BLaER1 (cell line): ENCODE data around the gene RAPGEF1.
A peak's percentile ranks its signal among the peaks of the same experiment; 100 is the strongest.

ENCODE experiments used
- H3K27ac ChIP-seq: shearing (Covaris generic); formaldehyde crosslinking; 2 replicates; pipeline ENCODE4 v1.8.1; 2022
- H3K27me3 ChIP-seq: shearing (Covaris generic); formaldehyde crosslinking; 2 replicates; pipeline ENCODE4 v1.8.1; 2022
- H3K36me3 ChIP-seq: shearing (Covaris generic); formaldehyde crosslinking; 2 replicates; pipeline ENCODE4 v1.8.1; 2022
- H3K4me1 ChIP-seq: shearing (Covaris generic); formaldehyde crosslinking; 2 replicates; pipeline ENCODE4 v1.8.1; 2022
- H3K4me2 ChIP-seq: shearing (Covaris generic); formaldehyde crosslinking; 2 replicates; pipeline ENCODE4 v1.8.1; 2022
- H3K4me3 ChIP-seq: shearing (Covaris generic); formaldehyde crosslinking; 2 replicates; pipeline ENCODE4 v1.8.1; 2022
- H3K9ac ChIP-seq: shearing (Covaris generic); formaldehyde crosslinking; 2 replicates; pipeline ENCODE4 v1.8.1; 2022
- H3K9me3 ChIP-seq: shearing (Covaris generic); formaldehyde crosslinking; 2 replicates; pipeline ENCODE4 v1.8.1; 2022
- H4K20me1 ChIP-seq: shearing (Covaris generic); formaldehyde crosslinking; 2 replicates; pipeline ENCODE4 v1.8.1; 2022
- Cebpa-rat ChIP-seq: shearing (Covaris generic); IDR thresholded peaks from 2 replicates; pipeline ENCODE4 v1.8.1; 2022

Gene RAPGEF1

GRCh38 chr9:131674425-131675421, 65.2 kb downstream of the RAPGEF1 start:
- peak overlapping the region; percentile 68 for H3K4me3 ChIP-seq
- H3K9me3 ChIP-seq, result no peaks in the 10 kb centered on the region
- H4K20me1 ChIP-seq, result no peaks in the 10 kb centered on the region; the same call in 1 of the 2 replicates
- 0 out of 2 replicates have a peak, but pooled peaks cover 4% of the 10 kb centered on the region for H3K36me3 ChIP-seq
- peaks cover 100% of the 10 kb centered on the region for H3K4me1 ChIP-seq
- no peaks in the 10 kb centered on the region for H3K27me3 ChIP-seq
- TF ChIP-seq Cebpa-rat, result no peak
- peak overlapping the region; percentile 97 for H3K4me2 ChIP-seq
- H3K9ac ChIP-seq, result peak overlapping the region; percentile 86
- H3K27ac ChIP-seq, result peak overlapping the region; percentile 95

- H3K4me1 ChIP-seq, result peaks cover 100% of the 10 kb centered on the region
- peak overlapping the region; percentile 68 for H3K4me3 ChIP-seq
- H3K27ac ChIP-seq, result peak overlapping the region; percentile 95
- peak overlapping the region; percentile 86 for H3K9ac ChIP-seq
- peak overlapping the region; percentile 97 for H3K4me2 ChIP-seq
- peaks cover 11% of the 10 kb centered on the region for H4K20me1 ChIP-seq
- TF ChIP-seq Cebpa-rat, result no peak
- H3K9me3 ChIP-seq, result no peaks in the 10 kb centered on the region
- H3K36me3 ChIP-seq, result 0 out of 2 replicates have a peak, but pooled peaks cover 4% of the 10 kb centered on the region
- H3K27me3 ChIP-seq, result no peaks in the 10 kb centered on the region
These were observed 66.3 kb downstream of the RAPGEF1 start for GRCh38 chr9:131673531-131673930.

GRCh38 chr9:131673068-131673467, 66.8 kb downstream of the RAPGEF1 start:
- H3K36me3 ChIP-seq, result 0 out of 2 replicates have a peak, but pooled peaks cover 4% of the 10 kb centered on the region

GRCh38 chr9:131672451-131672850, 67.4 kb downstream of the RAPGEF1 start:
- peaks cover 22% of the 10 kb centered on the region for H4K20me1 ChIP-seq
- 0 out of 2 replicates have a peak, but pooled peaks cover 5% of the 10 kb centered on the region for H3K36me3 ChIP-seq
- H3K27me3 ChIP-seq, result no peaks in the 10 kb centered on the region
- H3K4me2 ChIP-seq, result peak overlapping the region; percentile 97
- no peak overlapping the region; the same call in 1 of the 2 replicates for H3K4me3 ChIP-seq
- H3K9me3 ChIP-seq, result no peaks in the 10 kb centered on the region
- peak overlapping the region; percentile 86 for H3K9ac ChIP-seq
- H3K4me1 ChIP-seq, result peaks cover 100% of the 10 kb centered on the region
- H3K27ac ChIP-seq, result peak overlapping the region; percentile 95
- no peak for TF ChIP-seq Cebpa-rat

More at GRCh38 chr9:131673068-131673467, 66.8 kb downstream of the RAPGEF1 start:
- TF ChIP-seq Cebpa-rat, result no peak
- Histone ChIP-seq H3K4me1 (peaks cover 100% of the 10 kb centered on the region), H3K9ac (peak overlapping the region; percentile 86), H4K20me1 (peaks cover 16% of the 10 kb centered on the region), H3K4me2 (peak overlapping the region; percentile 97), H3K9me3 (no peaks in the 10 kb centered on the region), H3K4me3 (peak overlapping the region; percentile 68), H3K27me3 (no peaks in the 10 kb centered on the region), H3K27ac (peak overlapping the region; percentile 95)

GRCh38 chr9:131671133-131671520, 68.7 kb downstream of the RAPGEF1 start:
- peak overlapping the region; percentile 95 for H3K27ac ChIP-seq
- peaks cover 26% of the 10 kb centered on the region for H4K20me1 ChIP-seq
- peaks cover 100% of the 10 kb centered on the region for H3K4me1 ChIP-seq

GRCh38 chr9:131670247-131671132, 69.4 kb downstream of the RAPGEF1 start:
- H3K27ac ChIP-seq, result peak overlapping the region; percentile 95

More at GRCh38 chr9:131671133-131671520, 68.7 kb downstream of the RAPGEF1 start:
- no peaks in the 10 kb centered on the region for H3K27me3 ChIP-seq
- H3K4me3 ChIP-seq, result no peak overlapping the region
- no peaks in the 10 kb centered on the region for H3K9me3 ChIP-seq
- peak overlapping the region; percentile 97 for H3K4me2 ChIP-seq
- 0 out of 2 replicates have a peak, but pooled peaks cover 10% of the 10 kb centered on the region for H3K36me3 ChIP-seq
- peak overlapping the region; percentile 75; the same call in 1 of the 2 replicates for H3K9ac ChIP-seq
- TF ChIP-seq Cebpa-rat, result no peak

GRCh38 chr9:131669269-131670157, 70.4 kb downstream of the RAPGEF1 start:
- TF ChIP-seq Cebpa-rat, result no peak
- peak overlapping the region; percentile 49; the same call in 1 of the 2 replicates for H3K4me3 ChIP-seq
- H3K4me1 ChIP-seq, result peaks cover 99% of the 10 kb centered on the region
- H3K4me2 ChIP-seq, result peak overlapping the region; percentile 97
- H3K9ac ChIP-seq, result peak overlapping the region; percentile 75
- H4K20me1 ChIP-seq, result peaks cover 37% of the 10 kb centered on the region
- H3K27me3 ChIP-seq, result no peaks in the 10 kb centered on the region
- H3K36me3 ChIP-seq, result peaks cover 21% of the 10 kb centered on the region
- peaks cover 8% of the 10 kb centered on the region; the same call in 1 of the 2 replicates for H3K9me3 ChIP-seq
- H3K27ac ChIP-seq, result peak overlapping the region; percentile 95

More at GRCh38 chr9:131670247-131671132, 69.4 kb downstream of the RAPGEF1 start:
- no peak overlapping the region for H3K4me3 ChIP-seq
- H3K9me3 ChIP-seq, result no peaks in the 10 kb centered on the region
- H3K4me2 ChIP-seq, result peak overlapping the region; percentile 97
- H4K20me1 ChIP-seq, result peaks cover 30% of the 10 kb centered on the region
- H3K27me3 ChIP-seq, result no peaks in the 10 kb centered on the region
- H3K36me3 ChIP-seq, result peaks cover 13% of the 10 kb centered on the region
- H3K9ac ChIP-seq, result peak overlapping the region; percentile 75
- TF ChIP-seq Cebpa-rat, result no peak
- H3K4me1 ChIP-seq, result peaks cover 100% of the 10 kb centered on the region

GRCh38 chr9:131668439-131669268, 71.2 kb downstream of the RAPGEF1 start:
- Histone ChIP-seq H3K9ac (peak overlapping the region; percentile 75), H3K4me1 (peaks cover 90% of the 10 kb centered on the region), H3K27me3 (no peaks in the 10 kb centered on the region), H4K20me1 (peaks cover 37% of the 10 kb centered on the region), H3K9me3 (peaks cover 15% of the 10 kb centered on the region; the same call in 1 of the 2 replicates), H3K36me3 (peaks cover 27% of the 10 kb centered on the region), H3K4me2 (peak overlapping the region; percentile 97), H3K27ac (peak overlapping the region; percentile 95), H3K4me3 (peak overlapping the region; percentile 49)
- no peak for TF ChIP-seq Cebpa-rat
